Measurements from ENCODE around the gene TNNT2. TPM values are rescaled to one million over a fixed set of nuclear protein-coding genes. Genes with fewer than 3 reads are reported as not detected.

The TNNT2 gene
- total and polyA plus RNA-seq, 2 donors (not counting 3 experiments of a cell fraction or from before 2014, with no cell fraction given) = not detected

DNA sequence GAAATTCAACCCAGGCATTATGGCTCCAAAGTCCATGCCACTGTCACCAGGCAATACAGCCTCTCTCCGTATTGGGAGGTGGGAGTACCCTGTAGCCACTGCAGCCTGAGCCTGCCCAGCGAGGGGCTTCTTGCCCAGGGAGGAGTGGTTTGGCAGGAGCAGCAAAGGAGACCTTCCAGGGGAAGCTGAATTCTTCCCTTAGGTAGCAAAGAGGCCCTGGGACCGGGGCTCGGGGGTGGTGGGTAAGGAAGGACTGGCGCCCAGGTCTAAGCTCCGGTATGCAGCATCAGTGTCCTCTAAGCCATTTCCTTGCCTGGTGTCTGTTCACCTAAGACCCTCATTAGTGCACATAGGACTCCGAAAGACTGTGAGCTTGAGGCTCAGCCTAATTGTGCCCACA, 17.0 kb downstream of the TNNT2 start:
- H4K20me1 ChIP-seq (replicated peaks; ENCODE audit: control insufficient read depth, extremely low read depth, insufficient read depth, low read length) = no peaks in the 10 kb centered on the region
- no peaks in the 10 kb centered on the region for H3K9me1 ChIP-seq (replicated peaks; ENCODE audit: control insufficient read depth, extremely low read depth, insufficient read depth, low read length)
- no peak overlapping the region for H3K27ac ChIP-seq (ENCODE audit: insufficient read depth, low read depth, low read length)
- CTCF ChIA-PET = interaction anchor here (0.6 to 6.8 kb wide), 8 partner anchors 11 to 107 kb away, joined by 3 to 109 read pairs (median 10); no protein-coding TSS in a partner anchor
- intact Hi-C loops (cut with micrococcal nuclease) (no loop called here), dilution Hi-C loops (cut with MboI; ENCODE audit: extremely low pct_ligation_motif_present, low sequenced_read_pairs) (no loop called here)
- POLR2A ChIA-PET = no interaction called here
- no peak for DNase-seq (ENCODE audit: low read depth, low spot score)
- H3K4me3 ChIP-seq (replicated peaks in 1 of 3; ENCODE audit: insufficient read depth in 1 of 3, low read depth in 1 of 3, low read length in 3 of 3) = no peak overlapping the region
- H3K9ac ChIP-seq (replicated peaks; ENCODE audit: extremely low read depth, insufficient read depth, low read length) = no peak overlapping the region
- peaks cover 0 to 3% of the 10 kb centered on the region in 2 experiments for H3K27me3 ChIP-seq (ENCODE audit: control insufficient read depth in 2 of 2, insufficient read depth in 2 of 2, low read length in 2 of 2)
- no peaks in the 10 kb centered on the region for H3K79me2 ChIP-seq (ENCODE audit: control insufficient read depth, insufficient read depth, low read length)
- no peaks in the 10 kb centered on the region for H3K36me3 ChIP-seq (ENCODE audit: control insufficient read depth in 2 of 2, extremely low read depth in 1 of 2, insufficient read depth in 2 of 2, low read length in 2 of 2)
- no peak overlapping the region for H2AFZ ChIP-seq (ENCODE audit: low read depth, low read length)
- no peak for FAIRE-seq
- no peaks in the 10 kb centered on the region for H3K9me3 ChIP-seq (replicated peaks; ENCODE audit: control insufficient read depth, insufficient read depth, low read length)
- H3K4me1 ChIP-seq (ENCODE audit: control insufficient read depth, extremely low read depth, insufficient read depth, low read length) = peaks cover 6% of the 10 kb centered on the region
- no peak overlapping the region for H3K4me2 ChIP-seq (ENCODE audit: insufficient read depth, low read length)
- TF ChIP-seq, protein P1, sequence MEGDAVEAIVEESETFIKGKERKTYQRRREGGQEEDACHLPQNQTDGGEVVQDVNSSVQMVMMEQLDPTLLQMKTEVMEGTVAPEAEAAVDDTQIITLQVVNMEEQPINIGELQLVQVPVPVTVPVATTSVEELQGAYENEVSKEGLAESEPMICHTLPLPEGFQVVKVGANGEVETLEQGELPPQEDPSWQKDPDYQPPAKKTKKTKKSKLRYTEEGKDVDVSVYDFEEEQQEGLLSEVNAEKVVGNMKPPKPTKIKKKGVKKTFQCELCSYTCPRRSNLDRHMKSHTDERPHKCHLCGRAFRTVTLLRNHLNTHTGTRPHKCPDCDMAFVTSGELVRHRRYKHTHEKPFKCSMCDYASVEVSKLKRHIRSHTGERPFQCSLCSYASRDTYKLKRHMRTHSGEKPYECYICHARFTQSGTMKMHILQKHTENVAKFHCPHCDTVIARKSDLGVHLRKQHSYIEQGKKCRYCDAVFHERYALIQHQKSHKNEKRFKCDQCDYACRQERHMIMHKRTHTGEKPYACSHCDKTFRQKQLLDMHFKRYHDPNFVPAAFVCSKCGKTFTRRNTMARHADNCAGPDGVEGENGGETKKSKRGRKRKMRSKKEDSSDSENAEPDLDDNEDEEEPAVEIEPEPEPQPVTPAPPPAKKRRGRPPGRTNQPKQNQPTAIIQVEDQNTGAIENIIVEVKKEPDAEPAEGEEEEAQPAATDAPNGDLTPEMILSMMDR (IDR thresholded peaks at IDR 0.05; ENCODE audit: extremely low read depth in 1 of 2, insufficient read depth in 1 of 2, low read depth in 1 of 2, low read length in 2 of 2) = no peak
- TF ChIP-seq MYC (IDR thresholded peaks at IDR 0.05; ENCODE audit: low read depth, low read length) (no peak), FOS (IDR thresholded peaks at IDR 0.05; ENCODE audit: borderline replicate concordance, insufficient read depth, low read length) (no peak), POLR2A (IDR thresholded peaks at IDR 0.05; ENCODE audit: low read depth, low read length) (no peak), POLR2AphosphoS5 (IDR thresholded peaks at IDR 0.05; ENCODE audit: insufficient read depth, low read depth, low read length) (no peak), EZH2 (IDR thresholded peaks at IDR 0.05; ENCODE audit: borderline replicate concordance, low read depth, low read length, severe bottlenecking) (no peak), GATA2 (IDR thresholded peaks at IDR 0.05; ENCODE audit: insufficient read depth, insufficient read length, low read depth, low read length) (no peak), JUN (IDR thresholded peaks at IDR 0.05; ENCODE audit: borderline replicate concordance, insufficient read depth, insufficient read length, low read depth) (no peak)
- TF ChIP-seq, protein P2, sequence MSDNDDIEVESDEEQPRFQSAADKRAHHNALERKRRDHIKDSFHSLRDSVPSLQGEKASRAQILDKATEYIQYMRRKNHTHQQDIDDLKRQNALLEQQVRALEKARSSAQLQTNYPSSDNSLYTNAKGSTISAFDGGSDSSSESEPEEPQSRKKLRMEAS (IDR thresholded peaks at IDR 0.05; ENCODE audit: insufficient read depth, insufficient read length) = no peak
- BruUV-seq (replicated peaks) = no TSS peak

Measured in endothelial cell of umbilical vein (primary cell).